Neural progenitor cell (in vitro differentiated cells): ENCODE results near the gene ARHGAP42.

Source experiments
- EZH2 ChIP-seq: fragments of 200-600 bp; sonication (generic); IDR thresholded peaks from 2 replicates; pipeline ENCODE4 v1.6.1; 2017; ENCODE audit warnings: antibody characterized with exemption, mild to moderate bottlenecking, moderate library complexity
- TF ChIP-seq, protein P1 (sequence below): fragments of 200-600 bp; sonication (generic); IDR thresholded peaks from 2 replicates; pipeline ENCODE4 v1.5.1; 2017; ENCODE audit warnings: antibody characterized with exemption, mild to moderate bottlenecking

DNA sequence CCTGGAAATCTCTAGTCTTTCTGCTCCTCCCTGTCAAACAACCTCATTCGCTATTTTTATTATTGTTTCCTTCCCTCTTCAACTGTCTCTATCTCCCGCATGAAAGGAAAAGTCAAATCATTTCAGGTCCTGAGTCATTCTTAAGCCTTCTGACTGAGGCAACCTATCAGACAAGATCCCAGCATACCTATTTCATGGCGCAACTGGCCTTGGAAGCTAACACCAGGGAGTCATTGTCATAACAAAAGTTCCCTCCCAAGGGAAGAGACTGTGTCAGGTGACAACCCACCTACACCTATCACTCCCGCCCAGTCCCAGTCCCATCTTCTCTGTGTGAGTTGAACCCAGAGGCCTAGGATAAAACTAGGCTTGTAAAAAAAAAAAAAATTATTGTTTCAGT, 10.2 kb upstream of the ARHGAP42 start:
- TF ChIP-seq, protein P1, sequence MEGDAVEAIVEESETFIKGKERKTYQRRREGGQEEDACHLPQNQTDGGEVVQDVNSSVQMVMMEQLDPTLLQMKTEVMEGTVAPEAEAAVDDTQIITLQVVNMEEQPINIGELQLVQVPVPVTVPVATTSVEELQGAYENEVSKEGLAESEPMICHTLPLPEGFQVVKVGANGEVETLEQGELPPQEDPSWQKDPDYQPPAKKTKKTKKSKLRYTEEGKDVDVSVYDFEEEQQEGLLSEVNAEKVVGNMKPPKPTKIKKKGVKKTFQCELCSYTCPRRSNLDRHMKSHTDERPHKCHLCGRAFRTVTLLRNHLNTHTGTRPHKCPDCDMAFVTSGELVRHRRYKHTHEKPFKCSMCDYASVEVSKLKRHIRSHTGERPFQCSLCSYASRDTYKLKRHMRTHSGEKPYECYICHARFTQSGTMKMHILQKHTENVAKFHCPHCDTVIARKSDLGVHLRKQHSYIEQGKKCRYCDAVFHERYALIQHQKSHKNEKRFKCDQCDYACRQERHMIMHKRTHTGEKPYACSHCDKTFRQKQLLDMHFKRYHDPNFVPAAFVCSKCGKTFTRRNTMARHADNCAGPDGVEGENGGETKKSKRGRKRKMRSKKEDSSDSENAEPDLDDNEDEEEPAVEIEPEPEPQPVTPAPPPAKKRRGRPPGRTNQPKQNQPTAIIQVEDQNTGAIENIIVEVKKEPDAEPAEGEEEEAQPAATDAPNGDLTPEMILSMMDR, result no peak
- no peak for TF ChIP-seq EZH2
